HuH-7 (cell line): ENCODE data around the gene TNFSF18.
"Not testable (repeated sequence)": the region's sequence is repeated elsewhere in the genome, so short reads cannot be mapped to it uniquely, and the experiment has no call there.

Experiments used
- DNase-seq: peaks from one replicate; pipeline ENCODE4 v3.0.0; 2011; ENCODE audit warnings: low spot score

The TNFSF18 gene

GRCh38 chr1:173050865-173051264 is at the start of gene TNFSF18:
TNFSF18 (minus strand) TSS chr1:173050941; CDS start chr1:173050896, 45 bp downstream.
- no peak for DNase-seq

DNA sequence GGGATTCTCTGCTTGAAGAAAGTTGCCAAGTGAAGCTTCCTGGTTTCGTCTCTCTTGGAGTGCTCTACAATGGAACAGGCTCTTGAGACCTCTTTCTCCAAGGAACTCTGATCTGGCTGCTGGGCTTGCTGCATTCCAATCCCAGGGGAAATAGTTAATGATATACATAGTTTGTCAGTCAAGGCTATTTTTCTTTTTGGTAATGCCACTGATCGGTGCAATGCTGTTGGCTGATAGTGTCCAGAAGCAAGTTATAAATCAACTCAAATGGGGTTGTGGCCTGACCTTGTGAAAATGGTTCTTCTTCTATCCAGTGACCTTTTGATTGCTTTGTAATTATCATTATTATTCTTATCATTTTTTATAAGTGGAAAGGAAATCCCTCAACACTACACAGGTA is 48.4 kb upstream of the TNFSF18 start:
- no peak for DNase-seq

GRCh38 chr1:173098117-173098516 is 47.4 kb upstream of the TNFSF18 start:
- DNase-seq, result no peak

DNA sequence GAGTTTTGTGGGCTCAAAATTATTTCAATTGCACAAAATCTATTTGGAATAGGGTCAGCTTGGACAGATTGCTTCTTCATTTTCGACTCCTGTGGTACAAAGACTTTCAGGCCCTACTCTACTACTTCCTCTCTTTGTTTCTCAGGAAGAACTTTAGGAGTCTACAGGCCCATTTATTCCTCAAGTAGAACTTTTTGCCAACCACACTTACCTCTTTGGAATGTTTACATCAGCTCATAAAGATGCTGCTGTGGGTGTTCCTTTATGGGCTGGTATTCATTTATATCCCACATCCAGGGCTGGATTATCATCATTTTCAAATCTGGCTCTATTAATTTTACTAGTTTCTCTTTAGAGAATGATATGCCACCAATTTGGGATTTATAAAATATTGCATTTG is 46.3 kb upstream of the TNFSF18 start:
- DNase-seq, result no peak

- DNase-seq, result no peak
Observed at GRCh38 chr1:173095632-173096031, 44.9 kb upstream of the TNFSF18 start.

DNA sequence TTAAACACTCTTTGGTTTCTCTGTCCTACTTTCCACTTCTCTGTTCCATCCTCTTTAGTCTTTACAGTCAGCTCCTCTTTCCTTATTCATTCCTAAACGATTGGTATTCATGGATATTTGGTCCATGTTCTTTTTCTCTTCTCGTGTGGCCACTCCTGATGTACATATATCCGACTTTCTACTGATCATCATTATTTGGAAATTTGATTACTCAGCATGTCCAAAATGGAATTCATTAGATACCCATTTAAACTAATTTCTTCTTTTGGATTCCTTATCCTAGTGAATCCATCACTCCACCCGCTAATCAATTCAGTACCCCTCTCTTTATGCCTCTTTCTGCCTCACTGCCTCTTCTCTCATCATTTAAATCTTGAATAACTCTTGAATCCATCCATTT is 43.8 kb upstream of the TNFSF18 start:
- DNase-seq, result no peak

GRCh38 chr1:173093691-173094445 is 43.1 kb upstream of the TNFSF18 start:
- no peak for DNase-seq

DNA sequence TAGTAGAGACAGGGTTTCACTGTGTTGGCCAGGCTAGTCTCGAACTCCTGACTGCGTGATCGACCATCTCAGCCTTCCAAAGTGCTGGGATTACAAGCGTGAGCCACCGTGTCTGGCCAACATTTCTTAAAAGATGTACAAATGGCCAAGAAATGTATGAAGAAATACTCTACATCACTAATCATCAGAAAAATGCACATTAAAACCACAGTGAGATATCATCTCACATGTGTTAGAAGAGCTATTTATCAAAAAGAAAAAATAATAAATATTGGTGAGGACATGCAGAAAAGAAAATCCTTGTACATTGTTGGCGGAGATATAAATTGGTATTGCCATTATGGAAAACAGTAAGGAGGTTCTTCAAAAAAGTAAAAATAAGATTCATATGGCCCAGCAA is 33.6 kb upstream of the TNFSF18 start:
- no peak for DNase-seq

- no peak for DNase-seq
Observed at GRCh38 chr1:173082913-173083312, 32.2 kb upstream of the TNFSF18 start.

- not testable (repeated sequence) for DNase-seq
Observed at GRCh38 chr1:173074217-173074616, 23.5 kb upstream of the TNFSF18 start.

DNA sequence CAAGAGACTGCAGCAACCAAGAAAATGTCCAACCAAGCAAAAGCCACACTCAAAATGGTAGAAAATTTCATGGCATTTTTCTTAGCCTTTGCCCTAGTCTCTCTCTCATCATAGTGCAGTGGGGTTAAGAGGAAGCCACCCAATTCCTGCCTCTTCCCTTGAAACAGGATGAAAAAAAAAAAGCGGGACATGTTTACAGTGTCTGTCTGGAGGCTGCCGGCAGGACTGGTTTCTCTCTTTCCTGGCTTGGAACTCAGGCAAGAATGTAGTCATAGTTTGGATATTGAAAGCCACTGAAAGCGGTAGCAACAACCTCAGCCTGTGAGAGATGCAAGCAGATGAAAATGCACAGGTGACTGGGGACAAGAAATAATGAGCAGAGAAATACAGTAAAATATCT is 13.3 kb upstream of the TNFSF18 start:
- DNase-seq, result no peak

DNA sequence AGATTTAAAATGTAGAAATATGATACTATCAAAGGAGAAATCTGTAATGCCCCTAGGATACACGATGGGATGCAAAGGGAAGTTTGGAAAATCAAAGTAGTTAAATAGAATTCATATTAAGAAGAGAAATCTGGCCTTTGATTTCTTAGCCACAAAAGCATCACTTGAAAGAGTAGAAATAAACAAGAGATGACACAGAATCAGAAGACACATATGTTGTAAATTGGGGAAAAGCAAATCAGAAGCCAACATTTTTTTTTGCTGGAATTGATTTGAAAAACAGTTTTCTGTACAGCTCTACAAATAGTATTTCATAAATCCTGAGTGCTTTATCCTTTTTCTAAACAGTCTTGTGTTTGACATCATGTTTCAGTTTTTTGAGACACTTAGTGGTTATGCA is 12.4 kb upstream of the TNFSF18 start:
- no peak for DNase-seq

- no peak for DNase-seq
Observed at GRCh38 chr1:173062150-173062938, 11.6 kb upstream of the TNFSF18 start.

DNA sequence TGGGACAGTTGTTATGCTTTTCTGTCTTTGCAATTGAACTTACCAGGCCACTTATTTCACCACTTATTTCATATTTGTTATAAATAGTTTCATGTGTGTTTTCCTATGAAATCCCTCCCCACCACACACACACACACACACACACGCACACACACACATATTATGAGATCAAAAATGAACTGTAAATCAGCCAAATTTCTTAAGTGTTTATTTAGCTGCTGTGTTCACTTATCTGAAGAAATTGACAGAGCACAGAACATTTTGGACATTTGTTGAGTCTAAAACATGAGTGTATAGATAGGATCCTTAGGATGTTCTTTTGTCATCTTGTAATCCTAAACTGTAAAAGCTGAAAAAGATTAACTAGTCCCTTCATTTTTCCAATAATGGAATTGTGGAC is 7.8 kb upstream of the TNFSF18 start:
- DNase-seq, result no peak

- no peak for DNase-seq
Observed at GRCh38 chr1:173057984-173058383, 7.2 kb upstream of the TNFSF18 start.

DNA sequence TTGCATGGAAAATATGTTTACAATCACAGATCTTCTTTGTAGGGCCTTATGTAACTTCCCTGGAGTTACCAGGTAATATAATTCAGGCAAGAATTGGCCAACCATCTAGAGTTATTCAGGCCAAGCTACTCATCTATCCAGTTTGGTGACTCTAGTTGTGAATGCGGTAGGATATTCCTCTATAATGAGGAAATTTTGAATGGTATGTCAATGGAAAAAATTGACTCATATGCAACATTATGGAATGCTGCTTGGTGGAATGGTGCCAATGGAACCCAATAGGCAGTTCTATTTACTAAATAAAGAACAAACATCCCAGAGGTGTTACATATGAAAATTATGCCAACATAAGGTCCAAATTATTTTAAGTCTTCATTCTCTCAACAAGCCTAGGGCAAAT is 5.6 kb upstream of the TNFSF18 start:
- no peak for DNase-seq

DNA sequence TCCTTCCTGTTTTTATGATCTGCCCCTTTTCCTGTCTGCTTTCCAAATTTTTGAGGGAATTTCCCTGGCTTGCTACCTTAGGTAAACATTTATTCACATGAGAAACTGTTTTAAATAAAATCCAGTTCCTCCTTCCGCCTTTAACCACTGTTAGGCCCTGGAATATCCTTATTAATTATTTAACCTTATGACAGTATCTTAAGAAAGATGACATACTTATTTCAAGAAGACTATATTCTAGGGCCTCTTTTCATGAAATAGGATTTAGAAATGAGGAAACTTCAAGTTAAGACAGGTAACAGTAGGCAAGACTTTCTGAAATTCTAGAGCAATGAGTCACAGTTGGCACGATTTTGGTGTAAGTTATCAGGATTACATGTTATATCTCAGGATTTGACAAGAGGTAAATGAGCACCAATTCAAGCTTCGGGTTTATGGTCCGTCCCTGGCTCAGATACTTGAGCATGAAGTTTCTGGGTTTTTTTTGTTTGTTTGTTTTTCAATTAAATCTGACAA is 2.0 kb upstream of the TNFSF18 start:
- DNase-seq, result no peak

DNA sequence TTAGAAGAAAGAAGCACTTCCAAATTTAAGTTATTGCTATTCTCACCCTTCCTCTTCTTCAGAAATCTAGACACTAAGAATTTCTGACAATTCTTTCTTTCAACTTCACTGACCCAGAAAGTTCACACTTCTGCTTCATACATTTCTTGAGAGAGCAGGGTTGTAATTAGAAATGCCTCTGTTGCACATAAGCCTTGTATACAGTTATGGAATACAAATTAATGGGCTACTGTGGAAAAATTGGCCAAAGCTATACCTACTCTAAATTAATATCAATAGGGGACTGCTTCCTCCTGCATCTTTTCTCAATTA is 1.5 kb downstream of the TNFSF18 start:
- no peak for DNase-seq

- no peak for DNase-seq
Observed at GRCh38 chr1:173048621-173049321, 2.0 kb downstream of the TNFSF18 start.

GRCh38 chr1:173044656-173045055 is 6.1 kb downstream of the TNFSF18 start:
- no peak for DNase-seq

GRCh38 chr1:173043253-173043652 is 7.5 kb downstream of the TNFSF18 start:
- DNase-seq, result no peak

- no peak for DNase-seq
Observed at GRCh38 chr1:173042806-173043205, 7.9 kb downstream of the TNFSF18 start.

GRCh38 chr1:173039626-173040025 is 11.1 kb downstream of the TNFSF18 start:
- DNase-seq, result no peak
